GM18951 (cell line): ENCODE results near the gene LLPH.

Experiments used
- POLR2A ChIP-seq: IDR thresholded peaks from 4 replicates; pipeline ENCODE4 v1.6.1; 2011; ENCODE audit warnings: mild to moderate bottlenecking; ENCODE audit not compliant: insufficient read length, insufficient read depth; ENCODE audit errors: extremely low read depth
- in situ Hi-C: fragments of 300-500 bp; cut with MboI; formaldehyde crosslinking; loops from one replicate; pipeline ENCODE4 v1.12.0; 2022; ENCODE audit warnings: low sequenced_read_pairs, mixed read lengths, inconsistent platforms; ENCODE audit not compliant: unreplicated experiment

Gene LLPH

DNA sequence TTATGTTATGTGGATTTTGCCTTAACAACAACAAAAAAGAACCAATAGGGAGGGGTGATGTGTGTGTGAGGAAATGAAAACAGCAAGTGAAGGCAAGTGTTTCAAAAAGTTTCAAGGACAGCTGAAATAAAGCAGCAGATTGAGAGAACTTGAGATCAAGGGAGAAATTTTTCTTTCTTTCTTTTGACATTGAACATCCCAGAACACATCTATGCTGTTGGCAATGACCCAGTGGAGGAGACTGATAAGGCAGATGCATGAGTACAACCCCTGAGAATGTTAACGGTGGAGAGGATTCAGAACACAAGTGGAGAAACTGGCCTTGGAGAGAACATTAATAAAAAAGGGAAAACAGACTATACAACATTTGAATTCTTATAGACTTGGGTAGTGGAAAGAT lies 2.9 kb downstream of the LLPH start:
- in situ Hi-C loops = loop anchor here (25.0 kb wide), 1 partner anchor 285 kb away; no protein-coding TSS in a partner anchor
- no peak for TF ChIP-seq POLR2A

DNA sequence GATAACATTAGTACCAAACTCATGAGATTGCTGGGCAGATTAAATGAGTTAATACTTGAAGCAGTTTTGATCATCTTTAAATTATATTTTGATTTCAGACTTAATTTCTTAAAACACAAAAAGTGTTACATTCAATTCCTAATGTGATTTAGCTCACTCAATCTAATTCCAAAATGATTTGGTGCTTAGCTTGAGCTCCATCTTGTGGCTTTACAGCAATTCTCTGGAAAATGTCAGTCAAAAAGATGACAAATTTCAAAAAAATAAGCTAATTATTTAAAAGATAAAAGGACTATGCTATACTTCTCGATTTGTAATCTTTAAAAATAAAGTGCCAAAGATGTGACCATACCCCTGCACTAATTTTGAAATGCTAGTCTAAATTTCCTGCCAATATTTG lies 10.1 kb downstream of the LLPH start:
- in situ Hi-C loops = no loop called here
- TF ChIP-seq POLR2A = no peak

DNA sequence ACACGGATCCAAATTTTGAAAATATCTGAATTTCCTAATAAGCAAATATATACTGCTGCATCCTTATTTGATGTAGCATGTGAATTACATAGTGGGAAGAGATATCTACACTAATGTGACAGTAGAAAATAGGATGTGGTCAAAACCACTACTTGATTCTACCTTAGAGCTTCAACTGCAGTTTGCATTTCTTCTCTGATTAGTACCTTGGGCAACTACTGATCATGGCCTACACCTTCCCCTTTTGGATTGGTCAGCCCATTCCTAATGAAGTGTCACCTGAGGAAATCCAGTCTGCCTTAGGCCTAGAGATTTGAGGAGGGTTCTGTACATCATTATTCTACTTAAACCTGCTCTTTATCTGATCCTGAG lies 10.7 kb downstream of the LLPH start:
- TF ChIP-seq POLR2A = no peak
- in situ Hi-C loops = no loop called here

DNA sequence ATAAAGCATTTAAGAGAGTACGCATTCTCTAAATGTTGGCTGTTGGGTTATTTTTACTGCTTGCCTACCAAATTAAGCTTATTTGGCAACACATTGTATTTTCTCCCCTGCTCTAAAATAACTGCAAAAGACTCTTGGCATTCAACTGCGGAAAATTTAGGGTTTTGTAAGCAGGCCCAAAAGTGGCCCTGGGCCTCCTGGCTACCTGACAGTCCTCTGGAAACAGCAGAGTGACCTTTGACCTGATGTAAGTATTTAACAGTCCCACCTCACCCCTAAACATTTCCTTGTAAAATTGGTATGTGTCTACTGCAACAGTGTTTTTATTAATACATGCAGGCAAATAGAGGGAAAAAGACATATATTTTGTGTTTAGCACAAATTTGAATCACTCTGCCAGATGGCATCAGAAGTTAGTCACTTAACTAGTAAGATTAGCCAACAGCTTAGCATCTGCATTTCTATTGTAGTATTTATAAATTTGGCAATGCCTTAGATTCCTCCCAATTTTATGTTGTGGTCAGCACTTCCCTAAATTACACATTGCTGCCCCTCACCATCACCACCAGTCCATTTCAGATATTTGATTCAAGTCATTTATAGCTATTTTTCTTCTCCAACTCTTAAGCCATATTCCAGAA lies 11.2 kb downstream of the LLPH start:
- TF ChIP-seq POLR2A = no peak
- in situ Hi-C loops = no loop called here

DNA sequence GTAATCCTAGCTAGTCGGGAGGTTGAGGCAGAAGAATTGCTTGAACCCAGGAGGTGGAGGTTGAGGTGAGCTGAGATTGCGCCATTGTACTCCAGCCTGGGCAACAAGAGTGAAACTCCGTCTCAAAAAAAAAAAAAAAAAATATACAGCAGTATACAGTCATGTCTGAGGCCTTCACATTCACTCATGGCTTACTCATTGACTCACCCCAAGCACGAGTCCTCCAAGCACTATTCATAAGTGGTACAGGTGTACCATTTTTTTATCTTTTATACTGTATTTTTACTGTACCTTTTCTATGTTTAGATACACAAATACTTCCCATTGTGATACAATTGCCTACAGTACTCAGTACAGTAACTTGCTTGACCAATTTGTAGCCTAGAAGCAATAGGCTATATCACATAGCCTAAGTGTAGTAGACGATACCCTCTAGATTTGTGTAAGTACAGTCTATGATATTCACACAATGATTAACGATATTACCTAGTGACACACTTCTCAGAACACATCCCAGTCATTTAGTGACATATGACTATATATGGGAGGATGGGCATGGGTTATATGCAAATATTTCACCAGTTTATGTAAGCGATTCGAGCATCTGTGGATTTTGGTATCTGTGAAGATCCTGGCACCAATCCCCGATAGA lies 12.2 kb downstream of the LLPH start:
- no peak for TF ChIP-seq POLR2A
- in situ Hi-C loops = no loop called here

DNA sequence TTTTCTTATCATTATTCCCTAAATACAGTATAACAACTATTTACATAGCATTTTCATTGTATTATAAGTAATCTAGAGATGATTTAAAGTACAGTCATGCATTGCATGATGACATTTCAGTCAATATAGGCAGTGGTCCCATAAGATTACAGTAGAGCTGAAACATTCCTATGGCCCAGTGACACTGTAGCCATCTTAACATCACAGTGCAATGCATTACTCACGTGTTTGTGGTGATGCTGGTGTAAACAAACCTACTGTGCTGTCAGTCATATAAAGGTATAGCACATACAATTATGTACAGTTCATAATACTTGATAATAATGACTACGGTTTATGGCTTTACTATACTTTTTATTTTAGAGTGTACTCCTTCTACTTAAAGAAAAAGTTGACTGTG lies 13.3 kb downstream of the LLPH start:
- no peak for TF ChIP-seq POLR2A
- in situ Hi-C loops = no loop called here

DNA sequence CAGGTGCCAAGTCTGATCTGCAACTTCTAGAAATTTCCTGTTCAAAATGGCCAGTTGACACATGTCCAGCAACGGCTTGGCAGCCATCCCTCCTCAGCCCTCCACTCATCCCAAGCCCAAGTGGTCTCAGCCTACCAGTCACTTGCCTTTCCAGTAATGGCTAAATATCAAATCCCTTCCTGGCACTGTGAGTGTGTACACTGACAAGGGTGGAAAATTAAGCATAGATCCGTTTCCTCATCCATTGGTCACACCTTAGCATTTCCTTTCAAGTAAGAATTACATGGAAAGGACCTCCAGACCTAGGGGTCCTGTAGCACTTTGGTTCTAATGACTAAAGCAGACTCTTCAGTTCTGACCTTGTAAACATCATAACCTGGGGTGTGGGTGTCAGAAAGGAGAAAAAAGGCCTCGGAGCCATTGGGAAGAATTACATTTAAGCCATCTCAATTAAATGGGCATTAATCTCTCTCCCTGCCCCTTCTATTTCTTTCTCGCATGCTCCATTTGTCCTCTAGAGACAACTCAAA lies 15.4 kb downstream of the LLPH start:
- TF ChIP-seq POLR2A = no peak
- in situ Hi-C loops = no loop called here

DNA sequence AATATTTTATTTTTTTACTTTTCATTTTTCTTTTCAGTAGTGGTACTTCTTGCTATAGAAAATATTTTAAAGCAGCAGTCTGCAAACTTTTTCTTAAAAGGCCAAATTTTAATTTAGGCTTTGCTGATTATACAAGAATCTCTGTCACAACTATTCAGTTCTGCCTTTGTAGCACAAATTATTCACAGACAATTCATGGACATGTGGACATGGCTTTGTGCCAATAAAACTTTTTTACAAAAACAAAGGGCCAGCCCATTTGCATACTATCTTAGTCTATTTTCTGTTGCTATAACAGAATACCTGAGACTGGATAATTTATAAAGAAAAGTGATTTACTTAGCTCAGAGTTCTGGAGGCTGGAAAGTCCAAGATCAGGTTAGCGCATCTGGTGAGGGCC lies 17.1 kb downstream of the LLPH start:
- in situ Hi-C loops = no loop called here
- TF ChIP-seq POLR2A = no peak

DNA sequence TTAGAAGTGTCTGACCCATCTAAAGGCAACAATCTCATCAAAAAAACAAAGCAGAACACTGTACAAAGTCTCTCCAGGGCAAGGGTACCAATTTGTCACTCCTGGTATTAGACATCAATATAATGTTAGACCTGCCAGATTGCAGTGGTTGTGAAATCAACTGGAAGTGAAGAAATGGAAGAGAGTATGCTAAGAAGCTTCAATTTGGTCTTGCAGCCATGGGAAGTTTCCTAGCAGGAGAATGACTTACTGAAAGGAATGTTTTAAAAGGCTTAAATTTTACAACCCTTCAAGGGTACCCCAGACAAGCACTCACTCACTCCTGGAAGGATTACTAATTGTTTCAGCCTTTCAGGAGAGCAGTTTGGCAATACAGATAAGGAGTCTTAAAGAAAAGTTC lies 18.9 kb downstream of the LLPH start:
- in situ Hi-C loops = no loop called here

DNA sequence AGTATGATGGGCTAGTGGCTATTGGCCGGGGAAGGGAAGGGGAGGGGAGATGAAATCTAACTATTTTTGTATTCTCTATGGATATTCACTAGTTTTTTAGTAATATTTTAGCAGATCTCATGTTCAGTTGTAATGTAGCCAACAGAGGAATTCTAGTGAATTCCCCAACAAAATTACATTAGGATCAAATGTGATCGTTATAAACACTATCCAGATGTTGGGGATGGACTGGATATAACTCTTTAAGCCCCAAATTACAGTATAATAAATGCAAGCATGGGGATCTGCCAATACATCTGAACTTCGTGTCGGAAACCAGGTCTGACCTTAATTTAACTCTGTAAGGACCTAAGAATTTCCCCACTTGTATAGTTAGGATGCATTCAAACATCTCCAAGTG lies 21.5 kb downstream of the LLPH start:
- TF ChIP-seq POLR2A = no peak
- in situ Hi-C loops = loop anchor here (10.0 kb wide), 1 partner anchor 1214 kb away; no protein-coding TSS in a partner anchor

More for the DNA sequence above, 18.9 kb downstream of the LLPH start:
- no peak for TF ChIP-seq POLR2A

DNA sequence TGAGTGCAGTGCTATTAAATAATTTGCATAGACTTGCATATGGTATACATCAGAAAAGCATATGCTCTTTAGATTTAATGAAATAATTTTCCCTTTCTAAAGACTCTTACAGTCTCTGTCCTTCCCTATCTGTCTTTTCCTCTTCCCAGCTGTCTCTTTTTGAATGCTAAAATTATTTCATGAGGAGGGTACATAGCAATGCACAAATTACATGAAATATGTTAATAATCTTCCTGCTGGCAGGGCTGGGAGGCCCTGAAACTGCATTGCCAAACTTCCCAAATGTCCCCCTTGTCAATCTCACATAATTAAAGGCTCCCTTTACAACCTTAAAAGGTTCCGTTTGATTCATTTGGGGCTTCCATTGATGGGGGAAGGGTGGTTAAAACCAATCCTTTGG lies 22.2 kb downstream of the LLPH start:
- TF ChIP-seq POLR2A = no peak
- in situ Hi-C loops = loop anchor here (10.0 kb wide), 1 partner anchor 1214 kb away; no protein-coding TSS in a partner anchor

DNA sequence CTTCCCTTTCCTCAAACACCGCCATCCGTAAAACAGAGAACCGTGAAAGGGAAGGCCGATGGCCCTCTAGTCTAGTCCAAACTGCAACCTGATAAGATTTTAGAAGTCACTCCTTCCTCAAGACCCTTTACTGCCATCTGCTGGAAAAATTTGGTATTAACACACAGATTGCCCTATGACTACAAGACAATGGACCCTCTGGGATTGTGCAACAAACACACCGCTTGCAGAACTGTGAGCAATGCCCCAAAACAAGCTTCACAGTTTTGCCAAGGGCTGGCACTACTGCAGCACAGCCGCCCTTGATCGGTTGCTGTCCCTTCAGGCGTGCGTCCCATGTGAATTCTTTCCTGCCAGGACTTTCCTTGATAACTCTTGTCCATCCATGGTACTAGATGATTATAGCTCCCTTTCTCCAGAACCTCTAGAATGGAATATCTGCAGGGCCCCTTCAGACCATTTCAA lies 23.1 kb downstream of the LLPH start:
- in situ Hi-C loops = loop anchor here (10.0 kb wide), 1 partner anchor 1213 kb away; no protein-coding TSS in a partner anchor
- TF ChIP-seq POLR2A = no peak

DNA sequence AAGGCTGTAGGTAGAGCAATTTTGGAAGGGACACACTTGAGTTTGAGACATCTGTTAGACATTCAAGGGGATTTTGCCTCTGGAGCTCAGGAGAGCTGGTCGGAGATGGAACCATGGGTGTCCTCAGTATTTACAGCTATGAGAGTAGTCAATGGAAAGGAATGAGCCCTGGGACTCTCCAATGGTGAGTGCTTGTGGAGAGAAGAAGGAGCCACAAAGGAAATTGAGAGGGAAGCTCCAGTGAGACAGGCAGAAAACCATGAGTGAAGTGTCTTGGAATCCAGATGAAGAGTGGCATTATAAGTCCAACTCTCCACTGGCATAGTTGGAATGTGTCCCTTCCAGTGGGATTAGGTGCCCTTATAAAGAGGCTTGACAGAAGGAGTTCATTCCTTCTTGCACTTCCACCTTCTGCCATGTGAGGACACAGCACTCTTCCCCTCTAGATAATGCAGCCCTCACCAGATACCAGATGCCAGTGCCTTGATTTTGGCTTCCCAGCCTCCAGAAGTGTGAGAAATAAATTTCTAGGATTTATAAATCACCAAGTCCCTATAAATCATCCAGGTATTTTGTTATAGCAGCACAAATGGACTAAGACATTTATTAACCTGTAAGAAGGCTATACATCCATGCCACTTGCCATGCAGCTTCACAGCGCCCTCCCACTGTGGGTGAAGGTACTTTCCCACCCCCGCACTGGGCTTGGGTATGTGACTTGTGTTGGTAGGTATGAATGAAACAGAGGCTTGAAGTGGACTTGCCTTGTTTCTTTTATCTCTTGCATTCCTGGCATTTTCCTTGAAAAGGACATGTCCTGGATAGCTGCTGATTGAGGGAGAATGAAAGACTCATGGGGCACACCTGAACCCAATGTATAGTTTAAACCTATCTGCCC lies 27.3 kb downstream of the LLPH start:
- in situ Hi-C loops = loop anchor here (10.0 kb wide), 1 partner anchor 1208 kb away; no protein-coding TSS in a partner anchor
- TF ChIP-seq POLR2A = no peak

DNA sequence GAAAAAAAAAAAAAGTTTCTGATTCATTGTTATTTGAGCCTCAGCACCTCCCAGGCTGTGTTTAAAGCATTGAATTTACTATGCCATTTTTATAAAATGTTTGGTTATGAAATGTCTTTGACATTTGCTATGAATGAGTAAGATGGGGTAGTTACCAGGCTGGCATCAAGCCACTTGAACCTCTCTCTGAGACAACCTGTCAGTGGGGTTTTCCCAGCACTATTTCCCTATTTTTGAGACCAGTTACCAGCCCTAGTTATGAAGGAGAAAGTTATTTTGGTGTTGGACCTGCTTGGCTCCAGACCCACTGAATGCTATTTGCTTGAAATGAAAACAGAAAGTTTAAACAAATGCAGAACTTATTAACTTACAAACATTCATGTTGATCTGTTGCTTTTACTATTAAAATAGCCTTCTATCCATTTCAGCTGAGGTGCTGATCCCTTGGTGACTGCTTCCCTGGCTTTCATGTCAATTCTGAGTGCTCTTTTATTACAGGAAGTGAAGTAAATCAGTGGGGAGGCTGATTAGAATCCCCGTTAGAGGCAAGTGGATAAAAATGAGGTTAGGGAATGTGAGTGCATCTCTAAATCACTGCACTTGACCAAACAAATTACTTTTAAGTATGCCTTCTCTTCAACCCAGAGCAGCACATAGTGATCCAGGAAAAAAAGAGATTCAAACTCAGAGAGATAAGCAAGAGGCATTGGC lies 37.8 kb downstream of the LLPH start:
- no peak for TF ChIP-seq POLR2A
- in situ Hi-C loops = loop anchor here (25.0 kb wide), 2 partner anchors 505 to 780 kb away; no protein-coding TSS in a partner anchor
